Measurements from ENCODE around the gene CADM2. TPM values are rescaled to one million over a fixed set of nuclear protein-coding genes. Genes with fewer than 3 reads are reported as not detected.

The CADM2 gene
- total and polyA plus RNA-seq, 2 experiments from 2014 or later, result 0.15 to 0.40 TPM

DNA sequence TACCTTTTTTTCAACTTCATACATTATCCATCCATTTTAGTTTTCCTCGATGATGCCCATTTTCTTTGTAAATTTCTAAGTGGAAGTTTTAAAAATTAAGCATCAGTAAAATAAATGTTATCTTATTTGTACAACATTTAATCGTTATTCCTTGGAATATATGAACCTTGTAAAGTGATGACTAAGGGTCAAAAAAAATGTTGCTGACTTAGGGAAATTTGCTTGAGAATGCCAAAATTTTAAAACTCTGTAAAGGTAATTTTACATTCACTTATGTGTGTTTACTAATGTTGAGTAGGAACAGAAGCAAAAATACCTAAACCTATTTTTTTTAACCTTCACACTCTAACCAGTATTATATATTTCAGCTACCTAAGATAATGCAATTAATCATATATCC, 1115.0 kb downstream of the CADM2 start:
- TF ChIP-seq, protein P1, sequence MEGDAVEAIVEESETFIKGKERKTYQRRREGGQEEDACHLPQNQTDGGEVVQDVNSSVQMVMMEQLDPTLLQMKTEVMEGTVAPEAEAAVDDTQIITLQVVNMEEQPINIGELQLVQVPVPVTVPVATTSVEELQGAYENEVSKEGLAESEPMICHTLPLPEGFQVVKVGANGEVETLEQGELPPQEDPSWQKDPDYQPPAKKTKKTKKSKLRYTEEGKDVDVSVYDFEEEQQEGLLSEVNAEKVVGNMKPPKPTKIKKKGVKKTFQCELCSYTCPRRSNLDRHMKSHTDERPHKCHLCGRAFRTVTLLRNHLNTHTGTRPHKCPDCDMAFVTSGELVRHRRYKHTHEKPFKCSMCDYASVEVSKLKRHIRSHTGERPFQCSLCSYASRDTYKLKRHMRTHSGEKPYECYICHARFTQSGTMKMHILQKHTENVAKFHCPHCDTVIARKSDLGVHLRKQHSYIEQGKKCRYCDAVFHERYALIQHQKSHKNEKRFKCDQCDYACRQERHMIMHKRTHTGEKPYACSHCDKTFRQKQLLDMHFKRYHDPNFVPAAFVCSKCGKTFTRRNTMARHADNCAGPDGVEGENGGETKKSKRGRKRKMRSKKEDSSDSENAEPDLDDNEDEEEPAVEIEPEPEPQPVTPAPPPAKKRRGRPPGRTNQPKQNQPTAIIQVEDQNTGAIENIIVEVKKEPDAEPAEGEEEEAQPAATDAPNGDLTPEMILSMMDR (IDR thresholded peaks at IDR 0.05; ENCODE audit: low read depth, low read length), result no peak
- Histone ChIP-seq H3K9me3 (ENCODE audit: low read depth) (no peaks in the 10 kb centered on the region), H3K27ac (no peak overlapping the region), H3K27me3 (no peaks in the 10 kb centered on the region), H3K4me3 (no peak overlapping the region), H3K36me3 (no peaks in the 10 kb centered on the region), H3K4me1 (ENCODE audit: low read depth) (no peaks in the 10 kb centered on the region)
- no peak for DNase-seq (ENCODE audit: low read depth in 1 of 2, low spot score in 1 of 2)

DNA sequence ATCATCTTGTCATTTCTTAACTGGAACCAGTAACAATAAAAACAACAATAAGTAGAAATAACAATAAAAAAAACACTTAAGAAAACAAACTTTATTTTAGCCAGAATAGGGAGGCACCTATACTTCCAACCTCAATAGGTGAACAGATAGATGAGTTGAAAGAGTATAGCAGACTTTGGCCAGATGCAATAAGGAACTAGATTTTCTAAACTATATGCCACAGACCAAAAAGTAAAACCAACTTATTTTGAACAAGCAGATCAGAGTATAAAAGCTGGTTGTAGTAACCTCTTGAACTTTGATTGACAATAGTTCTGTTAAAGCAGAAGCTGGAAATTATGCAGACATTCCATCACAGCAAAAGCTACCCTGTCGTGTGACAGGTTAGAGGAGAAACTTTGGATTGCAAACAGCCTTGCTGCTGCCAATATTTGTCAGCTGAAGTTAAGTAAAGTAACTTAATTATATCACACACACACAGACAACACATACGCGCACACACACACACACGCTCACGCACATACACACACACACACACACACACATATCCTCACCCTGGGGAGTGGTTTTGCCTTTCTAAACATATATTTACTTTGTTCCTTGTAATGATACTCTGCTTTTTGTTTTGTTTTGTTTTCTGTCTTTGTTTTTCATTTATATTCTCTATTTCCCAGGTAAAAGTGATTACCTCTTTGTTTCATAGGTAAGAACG, 1128.5 kb downstream of the CADM2 start:
- no peak overlapping the region for H3K4me3 ChIP-seq
- no peak for DNase-seq (ENCODE audit: low read depth in 1 of 2, low spot score in 1 of 2)
- no peak overlapping the region for H3K27ac ChIP-seq
- no peaks in the 10 kb centered on the region for H3K9me3 ChIP-seq (ENCODE audit: low read depth)
- TF ChIP-seq, protein P1 (IDR thresholded peaks at IDR 0.05; ENCODE audit: low read depth, low read length), result no peak
- H3K27me3 ChIP-seq, result no peaks in the 10 kb centered on the region
- H3K36me3 ChIP-seq, result no peaks in the 10 kb centered on the region
- H3K4me1 ChIP-seq (ENCODE audit: low read depth), result no peaks in the 10 kb centered on the region

DNA sequence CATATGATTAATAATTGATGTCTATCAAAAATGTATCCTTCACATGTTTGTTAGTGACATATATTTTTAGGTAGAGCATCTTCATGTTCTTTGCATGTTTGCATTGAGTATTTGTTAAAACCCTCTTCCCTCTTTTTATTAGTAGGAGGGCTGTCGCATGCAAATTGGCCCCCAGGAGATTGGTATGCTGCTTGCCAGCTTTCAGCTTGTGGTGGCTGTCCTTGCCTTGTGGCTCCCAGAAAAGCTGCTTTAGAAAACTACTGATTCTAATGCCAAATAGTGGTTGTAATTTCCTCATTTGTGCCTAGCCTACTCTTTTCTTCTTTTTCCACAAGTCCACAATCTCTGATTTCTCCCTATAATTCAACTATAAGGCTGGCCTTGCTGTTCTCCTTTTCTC, 1145.4 kb downstream of the CADM2 start:
- DNase-seq (ENCODE audit: low read depth in 1 of 2, low spot score in 1 of 2), result no peak
- no peak overlapping the region for H3K27ac ChIP-seq
- H3K27me3 ChIP-seq, result no peaks in the 10 kb centered on the region
- H3K4me3 ChIP-seq, result no peak overlapping the region
- H3K9me3 ChIP-seq (ENCODE audit: low read depth), result no peaks in the 10 kb centered on the region
- no peaks in the 10 kb centered on the region for H3K4me1 ChIP-seq (ENCODE audit: low read depth)
- no peaks in the 10 kb centered on the region for H3K36me3 ChIP-seq
- TF ChIP-seq, protein P1 (IDR thresholded peaks at IDR 0.05; ENCODE audit: low read depth, low read length), result no peak

DNA sequence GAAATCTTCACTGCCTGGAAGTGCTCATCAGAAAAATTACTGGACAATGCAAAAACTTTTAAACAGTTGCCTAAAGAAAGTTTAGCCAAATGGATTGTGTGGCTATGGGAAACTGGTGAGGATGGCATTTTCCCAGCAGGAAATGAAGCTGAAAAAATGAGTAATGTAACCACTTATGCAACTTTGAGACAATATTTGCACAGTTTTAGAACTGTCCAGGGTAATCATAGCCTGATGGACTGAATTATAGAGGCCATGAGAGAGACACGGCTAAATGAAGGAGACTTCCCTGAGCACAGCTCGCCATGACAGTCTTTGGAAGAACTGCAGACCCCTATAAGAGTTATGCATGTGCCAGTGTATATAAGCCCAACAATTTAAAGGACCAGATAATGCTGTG, 1150.6 kb downstream of the CADM2 start:
- Histone ChIP-seq H3K36me3 (no peaks in the 10 kb centered on the region), H3K4me1 (ENCODE audit: low read depth) (no peaks in the 10 kb centered on the region), H3K27ac (no peak overlapping the region), H3K9me3 (ENCODE audit: low read depth) (no peaks in the 10 kb centered on the region), H3K4me3 (no peak overlapping the region), H3K27me3 (no peaks in the 10 kb centered on the region)
- no peak for DNase-seq (ENCODE audit: low read depth in 1 of 2, low spot score in 1 of 2)
- TF ChIP-seq, protein P1 (IDR thresholded peaks at IDR 0.05; ENCODE audit: low read depth, low read length), result no peak
